ENCODE data around the gene ITPRIPL1.
A peak's percentile ranks its signal among the peaks of the same experiment; 100 is the strongest.

Gene ITPRIPL1

DNA sequence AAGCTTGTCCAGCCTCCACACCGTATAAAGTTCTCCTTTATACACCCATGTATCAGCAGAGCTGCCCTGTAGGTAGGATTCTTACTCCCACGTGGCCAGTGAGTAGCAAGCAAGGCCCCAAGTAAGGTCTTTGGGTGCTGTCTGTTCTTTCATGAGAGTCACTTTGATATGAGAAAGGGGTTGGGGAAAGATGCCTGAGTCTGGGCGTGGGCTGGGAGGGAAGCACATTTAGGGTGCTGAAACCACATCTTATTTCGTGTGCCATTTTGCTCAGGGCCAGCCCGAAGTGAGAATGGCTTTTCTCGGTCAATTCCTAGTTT, 436 bp upstream of the ITPRIPL1 start:
- peak; percentile 10 to 26 for DNase-seq

DNA sequence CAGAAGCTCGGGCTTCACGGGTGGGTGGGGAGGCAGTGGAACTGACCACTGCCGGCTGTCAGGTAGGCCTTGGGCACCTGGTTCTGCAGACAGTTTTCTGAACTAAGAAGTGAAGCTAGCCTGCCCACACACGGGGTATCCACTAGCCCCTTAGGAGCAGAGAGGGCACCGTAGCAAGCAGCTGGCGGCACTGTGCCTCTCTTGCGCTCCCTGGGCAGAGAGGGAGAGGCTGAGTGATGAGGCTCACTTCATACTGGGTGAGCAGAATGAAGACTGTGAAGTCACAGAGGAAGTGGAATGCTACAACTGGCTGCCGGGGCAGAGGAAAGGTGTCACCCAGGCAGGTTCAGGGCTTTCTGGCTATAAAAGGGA, 753 bp downstream of the ITPRIPL1 start:
- peak; percentile 40 to 44 for DNase-seq

DNA sequence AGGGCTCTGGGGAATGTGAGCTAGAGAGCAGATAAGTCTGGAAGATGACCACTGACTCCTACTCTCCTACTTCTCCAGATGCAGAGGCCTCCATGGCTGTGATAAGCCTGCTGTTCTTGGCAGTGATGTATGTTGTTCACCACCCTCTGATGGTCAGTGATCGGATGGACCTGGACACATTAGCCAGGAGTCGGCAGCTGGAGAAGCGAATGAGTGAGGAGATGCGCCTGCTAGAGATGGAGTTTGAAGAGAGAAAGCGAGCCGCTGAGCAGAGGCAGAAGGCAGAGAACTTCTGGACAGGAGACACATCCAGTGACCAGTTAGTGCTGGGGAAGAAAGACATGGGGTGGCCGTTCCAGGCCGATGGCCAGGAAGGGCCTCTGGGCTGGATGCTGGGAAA, 1.4 kb downstream of the ITPRIPL1 start:
- no peak for DNase-seq

DNA sequence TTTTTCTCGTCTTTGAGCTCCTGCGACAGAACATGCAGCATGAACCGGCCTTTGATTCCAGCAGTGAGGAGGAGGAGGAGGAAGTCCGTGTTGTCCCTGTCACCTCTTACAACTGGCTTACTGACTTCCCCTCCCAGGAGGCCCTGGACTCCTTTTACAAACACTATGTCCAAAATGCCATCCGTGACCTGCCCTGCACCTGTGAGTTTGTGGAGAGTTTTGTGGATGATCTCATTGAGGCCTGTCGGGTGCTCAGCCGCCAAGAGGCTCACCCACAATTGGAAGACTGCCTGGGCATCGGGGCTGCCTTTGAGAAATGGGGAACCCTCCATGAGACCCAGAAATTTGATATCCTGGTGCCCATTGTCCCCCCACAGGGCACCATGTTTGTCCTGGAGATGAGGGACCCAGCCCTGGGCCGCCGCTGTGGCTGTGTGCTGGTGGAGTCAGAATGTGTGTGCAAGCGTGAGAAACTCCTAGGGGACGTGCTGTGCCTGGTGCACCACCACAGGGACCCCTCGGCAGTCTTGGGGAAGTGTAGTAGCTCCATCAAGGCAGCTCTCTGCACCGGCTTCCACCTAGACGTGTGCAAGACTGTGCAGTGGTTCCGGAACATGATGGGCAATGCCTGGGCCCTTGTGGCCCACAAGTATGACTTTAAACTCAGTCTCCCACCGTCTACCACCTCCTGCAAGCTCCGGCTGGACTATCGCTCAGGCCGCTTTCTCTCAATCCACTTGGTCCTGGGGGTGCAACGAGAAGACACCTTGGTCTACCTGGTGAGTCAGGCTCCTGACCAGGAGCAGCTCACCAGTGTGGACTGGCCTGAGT, 2.1 kb downstream of the ITPRIPL1 start:
- no peak for DNase-seq

DNA sequence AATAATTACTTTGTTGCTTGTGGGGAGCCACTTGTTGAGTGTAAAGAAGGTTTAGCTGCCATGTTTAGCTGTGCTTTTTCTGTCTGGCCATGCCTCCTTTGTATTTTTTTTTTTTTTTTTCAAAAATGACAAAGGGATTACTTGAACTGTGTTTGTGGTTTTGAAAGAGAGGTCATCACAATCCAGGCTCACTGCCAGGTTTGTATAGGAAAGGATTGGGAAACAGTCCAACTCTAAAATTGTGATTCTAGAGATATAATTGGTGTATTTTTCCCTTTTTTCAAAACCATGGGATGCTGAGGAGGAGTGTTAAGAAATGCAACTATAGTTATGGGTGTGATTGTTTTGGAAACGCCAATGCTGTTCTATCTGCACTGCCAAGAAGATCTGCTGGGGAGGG, 4.3 kb downstream of the ITPRIPL1 start:
- DNase-seq, result no peak

DNA sequence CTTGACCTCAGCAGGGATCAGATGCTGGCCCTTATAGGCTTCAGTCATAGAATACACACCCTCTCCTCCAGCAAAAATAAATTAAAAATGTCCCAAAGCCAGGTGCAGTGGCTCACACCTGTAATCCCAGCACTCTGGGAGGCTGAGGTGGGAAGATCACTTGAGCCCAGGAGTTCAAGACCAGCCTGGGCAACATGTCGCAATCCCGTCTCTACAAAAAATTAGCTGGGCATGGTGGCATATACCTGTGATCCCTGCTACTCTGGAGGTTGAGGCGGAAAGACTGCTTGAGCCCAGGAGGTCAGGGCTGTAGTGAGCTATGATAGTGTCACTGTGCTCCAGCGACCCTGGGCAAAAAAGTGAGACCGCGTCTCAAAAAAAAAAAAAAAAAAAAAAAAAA, 4.8 kb downstream of the ITPRIPL1 start:
- DNase-seq, result no peak

DNA sequence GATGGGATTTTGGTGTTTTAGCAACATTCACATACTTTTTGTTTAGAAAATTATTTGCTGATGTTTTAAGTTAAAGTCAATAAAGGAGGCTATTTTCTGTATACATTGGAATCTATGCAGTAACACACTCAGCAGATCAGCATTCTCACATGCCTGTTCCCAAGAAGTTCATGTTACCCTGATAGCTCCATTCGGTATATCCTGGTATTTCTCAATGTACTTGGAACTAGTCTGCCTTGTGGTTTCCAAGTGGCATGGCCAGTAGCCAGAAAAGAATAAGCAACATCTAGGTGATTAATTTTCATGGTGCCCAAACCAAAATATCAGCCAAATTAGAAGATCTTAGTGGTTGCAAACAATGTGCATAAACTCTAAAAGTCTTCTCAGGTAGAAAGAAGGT, 5.3 kb downstream of the ITPRIPL1 start:
- no peak for DNase-seq

DNA sequence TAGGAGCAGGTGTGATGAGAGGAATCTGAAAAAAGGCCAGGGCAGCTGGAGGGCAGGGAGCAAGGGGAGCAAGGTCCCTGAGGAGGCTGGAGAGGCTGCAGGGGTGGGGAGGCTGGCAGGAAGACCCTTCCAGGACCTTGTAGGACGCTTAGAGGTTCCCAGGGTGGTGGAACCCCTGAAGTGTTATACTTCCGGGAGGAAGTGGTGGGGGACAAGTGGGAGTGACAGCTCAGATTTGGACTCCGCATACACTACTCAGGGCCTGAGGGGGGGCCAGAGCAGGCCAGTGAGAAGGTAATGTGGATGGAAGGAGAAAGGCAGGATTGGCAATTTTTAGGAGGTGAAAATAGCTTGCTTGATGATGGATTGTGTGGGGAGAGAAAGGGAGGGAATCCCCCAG, 8.6 kb downstream of the ITPRIPL1 start:
- DNase-seq, result no peak

DNA sequence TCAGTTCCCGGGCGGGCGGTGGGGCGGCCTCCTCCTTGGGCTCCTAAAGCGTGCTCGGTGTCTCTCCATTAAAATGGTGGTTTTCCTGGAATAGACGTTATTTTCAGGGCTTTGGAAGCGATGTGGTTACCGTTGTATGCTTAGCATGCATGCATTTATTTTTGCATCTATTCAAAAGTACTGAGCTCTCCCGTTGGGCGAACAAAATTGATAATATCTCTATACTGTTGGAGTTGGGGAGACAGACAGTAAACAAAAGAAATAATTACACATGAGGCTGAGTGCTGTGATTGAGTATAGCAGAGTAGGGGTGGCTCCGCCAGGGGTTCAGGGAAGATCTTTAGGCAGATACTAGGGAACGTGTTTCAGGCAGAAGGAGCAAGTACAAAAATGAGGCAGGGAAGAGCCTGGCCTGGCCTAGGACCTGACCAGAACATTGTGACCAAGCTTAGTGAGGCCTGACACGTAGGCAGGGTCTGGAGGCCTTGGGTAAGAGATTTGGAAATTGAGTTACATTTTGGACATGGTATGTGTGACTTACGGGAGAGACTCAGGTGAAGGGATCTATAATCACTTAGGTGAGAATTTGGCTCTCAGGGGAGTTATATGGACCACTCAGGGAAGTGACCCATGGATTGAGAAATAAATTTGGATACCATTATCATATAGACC, 11.1 kb downstream of the ITPRIPL1 start:
- DNase-seq, result no peak

DNA sequence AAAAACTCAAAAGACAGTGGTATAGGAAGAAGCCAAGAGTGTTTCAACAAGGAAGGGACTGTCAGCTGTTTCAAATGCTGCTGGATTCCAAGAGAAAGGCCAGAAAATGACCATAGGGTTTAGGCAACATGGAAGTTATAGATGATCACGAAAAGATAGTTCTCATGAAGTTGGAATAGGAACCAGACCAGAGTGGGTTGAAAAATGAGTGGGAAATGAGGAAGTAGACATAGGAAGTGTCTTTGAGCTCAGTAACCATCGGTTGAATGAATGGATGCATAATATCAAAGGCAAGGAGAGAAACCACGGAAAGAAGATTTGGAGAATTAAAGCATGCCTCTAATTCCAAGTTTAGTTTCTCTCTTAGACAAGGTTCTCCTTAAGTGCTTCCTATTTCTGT, 11.8 kb downstream of the ITPRIPL1 start:
- no peak for DNase-seq

DNA sequence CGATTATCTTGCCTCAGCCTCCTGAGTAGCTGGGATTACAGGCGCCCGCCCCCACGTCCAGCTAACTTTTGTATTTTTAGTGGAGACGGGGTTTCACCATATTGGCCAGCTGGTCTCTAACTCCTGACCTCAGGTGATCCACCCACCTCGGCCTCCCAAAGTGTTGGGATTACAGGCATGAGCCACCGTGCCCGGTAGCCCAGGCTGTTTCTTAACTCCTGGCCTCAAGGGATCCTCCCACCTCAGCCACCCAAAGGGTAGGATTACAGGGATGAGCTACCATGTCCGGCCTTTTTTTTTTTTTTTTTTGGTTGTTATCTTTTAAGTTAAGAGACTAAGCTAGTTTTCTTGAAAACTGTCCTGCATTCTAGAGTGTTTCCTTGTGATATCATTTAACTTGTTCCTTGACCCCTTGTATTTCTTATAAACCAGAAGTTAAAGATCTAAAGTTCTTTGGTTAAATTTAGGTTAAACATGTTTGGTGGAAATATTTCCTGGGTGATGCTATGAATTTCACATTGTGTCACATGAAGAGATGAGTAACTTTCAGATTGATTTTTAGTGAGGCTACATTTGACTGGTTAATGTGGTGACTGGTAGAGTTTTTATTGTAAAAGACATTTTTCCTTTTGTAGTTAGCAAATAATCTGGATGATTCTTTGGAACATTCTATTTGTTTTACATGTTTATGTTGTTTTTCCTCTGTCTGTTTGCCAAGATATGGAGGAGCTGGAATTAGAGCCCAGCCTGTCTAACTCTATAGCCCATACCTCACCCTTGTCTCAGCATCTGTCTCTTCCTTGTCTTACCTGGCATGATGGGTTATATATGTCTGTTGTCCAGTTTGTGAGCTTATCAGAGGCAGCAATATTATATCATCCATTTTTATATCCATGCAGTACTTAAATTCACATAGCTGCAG, 15.6 kb downstream of the ITPRIPL1 start:
- DNase-seq, result no peak

DNA sequence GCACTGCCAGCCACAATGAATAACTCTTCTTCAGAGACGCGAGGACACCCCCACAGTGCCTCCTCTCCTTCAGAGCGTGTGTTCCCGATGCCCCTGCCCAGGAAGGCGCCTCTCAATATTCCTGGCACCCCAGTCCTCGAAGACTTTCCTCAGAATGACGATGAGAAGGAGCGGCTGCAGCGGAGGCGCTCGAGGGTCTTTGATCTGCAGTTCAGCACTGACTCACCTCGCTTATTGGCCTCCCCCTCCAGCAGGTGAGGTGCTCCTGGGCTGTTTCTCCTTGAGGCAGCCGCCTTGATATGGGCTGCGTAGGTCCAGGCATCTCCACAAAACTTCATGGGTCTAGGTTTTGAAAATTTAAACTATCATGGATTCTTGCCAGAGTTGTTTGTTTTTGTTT, 16.5 kb downstream of the ITPRIPL1 start:
- DNase-seq, result no peak

DNA sequence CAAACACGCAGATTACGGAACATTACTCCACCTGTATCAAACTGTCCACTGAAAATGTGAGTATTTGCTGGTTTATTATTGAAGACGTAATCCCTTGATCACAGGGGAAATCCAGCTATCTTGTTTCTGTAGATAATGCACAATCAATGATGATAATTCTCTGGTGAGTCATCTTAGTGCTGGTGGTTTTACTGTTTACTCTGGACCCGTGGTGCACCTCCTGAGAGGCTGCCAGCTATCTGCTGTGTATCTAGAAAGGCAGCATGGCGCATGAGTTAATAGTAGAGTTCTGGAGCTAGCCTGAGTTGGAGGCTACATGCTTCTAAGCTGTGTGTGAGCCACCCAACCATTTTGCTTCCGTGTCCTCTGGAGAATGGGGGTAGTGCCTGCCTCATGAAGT, 17.0 kb downstream of the ITPRIPL1 start:
- peak; percentile 24 to 38 for DNase-seq

DNA sequence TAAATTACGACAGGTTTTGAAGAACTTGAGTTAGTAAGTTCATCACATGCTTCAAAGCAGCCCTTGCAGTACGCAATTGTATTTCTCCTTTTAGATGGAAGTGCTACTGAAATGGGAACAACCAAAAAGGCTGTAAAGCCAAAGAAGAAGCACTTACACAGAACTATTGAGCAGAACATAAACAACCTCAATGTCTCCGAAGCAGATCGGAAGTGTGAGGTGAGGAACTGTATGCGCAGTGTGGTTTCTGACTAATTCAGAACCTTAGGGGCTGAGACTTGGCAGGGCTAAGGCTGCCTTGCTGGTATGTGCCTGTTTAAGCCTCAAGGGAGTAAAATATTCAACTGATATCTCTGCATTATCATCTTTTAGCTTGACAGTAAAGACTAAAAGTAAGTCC, 18.9 kb downstream of the ITPRIPL1 start:
- DNase-seq, result peak; percentile 26 to 40

DNA sequence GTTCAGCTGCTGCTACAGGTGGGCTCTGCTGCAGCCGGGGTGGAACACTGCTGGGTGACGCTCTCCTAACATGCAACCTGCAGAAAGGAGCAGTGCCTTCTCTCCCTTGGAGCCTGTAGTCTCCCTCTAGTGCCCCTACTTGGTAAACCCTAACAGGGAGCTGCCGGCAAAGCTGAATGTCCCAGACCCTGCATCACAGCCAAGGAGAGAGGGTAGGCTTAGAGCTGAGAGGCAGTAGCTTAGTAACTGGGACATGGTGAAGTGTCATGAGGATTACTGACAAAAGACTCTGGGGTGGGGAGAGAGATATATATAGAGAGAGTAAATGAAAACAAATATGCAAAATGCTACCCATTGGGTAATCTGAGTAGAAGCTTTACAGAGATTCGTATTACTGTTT, 20.3 kb downstream of the ITPRIPL1 start:
- no peak for DNase-seq

DNA sequence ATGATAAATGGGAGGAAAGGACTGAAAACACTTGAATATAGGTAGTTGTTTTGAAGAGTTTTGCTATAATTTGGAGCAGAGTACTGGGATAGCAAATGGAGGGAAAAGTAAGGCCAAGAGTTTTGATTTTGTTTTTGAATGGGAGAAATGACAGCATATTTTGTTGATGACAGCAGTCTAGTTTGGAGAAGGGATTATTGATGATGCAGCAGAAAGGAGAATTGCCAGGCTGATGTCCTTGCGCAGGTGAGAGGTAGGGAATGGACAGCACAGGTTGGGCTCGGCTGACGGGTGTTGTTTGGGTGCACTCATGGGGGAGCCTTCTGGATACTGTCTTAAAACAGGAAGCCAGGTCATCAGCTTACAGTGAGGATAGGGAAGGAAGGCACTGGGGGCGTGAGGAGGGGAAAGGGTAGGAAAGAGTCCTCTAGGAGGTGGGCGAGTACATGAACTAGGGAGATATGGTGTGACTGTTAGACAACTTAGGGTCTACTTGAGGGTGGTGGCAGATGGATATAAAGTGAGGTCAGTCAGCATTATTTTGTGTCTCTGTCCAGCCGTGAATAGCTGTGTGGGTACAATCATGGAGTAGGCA, 20.8 kb downstream of the ITPRIPL1 start:
- no peak for DNase-seq

DNA sequence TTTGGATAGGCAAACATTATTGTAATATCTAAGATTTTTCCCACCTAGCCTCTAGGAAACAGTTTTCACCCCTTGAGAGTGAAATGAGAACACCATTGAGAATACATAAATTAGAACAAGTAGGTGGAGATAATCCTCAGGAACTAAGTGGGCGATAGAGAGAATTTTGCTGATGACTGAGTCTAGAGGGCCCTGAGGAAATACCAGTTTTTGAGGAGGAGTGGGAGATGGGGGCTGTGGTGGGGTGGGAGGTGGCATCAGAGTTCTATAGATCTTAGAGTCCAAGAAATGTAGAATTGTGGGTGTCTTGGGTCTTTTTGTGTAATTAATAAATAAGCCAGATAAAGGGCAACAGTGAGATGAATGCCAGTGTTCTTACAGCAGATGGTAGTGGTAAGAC, 22.3 kb downstream of the ITPRIPL1 start:
- no peak for DNase-seq

DNA sequence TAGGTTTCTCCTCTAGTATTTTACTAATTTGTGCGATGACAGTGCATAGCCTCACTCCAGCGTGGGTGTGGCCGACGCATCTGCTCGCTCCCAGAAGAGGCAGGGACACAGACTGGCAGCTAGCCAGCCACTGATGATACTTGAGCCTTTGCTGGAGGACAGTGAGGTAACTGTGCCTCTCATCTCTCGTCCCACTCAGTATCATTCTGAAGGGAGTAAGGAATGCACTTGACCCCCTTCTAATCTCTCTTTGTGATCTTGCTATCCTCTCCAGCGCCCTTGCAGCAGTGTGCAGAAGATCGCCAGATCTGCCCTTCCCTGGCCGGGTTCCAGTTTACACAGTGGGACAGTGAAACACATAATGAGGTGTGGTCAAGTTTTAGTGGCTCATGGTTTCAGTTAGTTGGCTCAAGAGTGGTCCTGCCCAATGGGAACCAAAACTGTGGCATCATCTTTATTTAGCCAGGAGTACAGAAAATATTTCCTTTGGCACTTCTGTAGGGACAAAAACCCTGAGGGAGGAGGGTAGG, 28.0 kb downstream of the ITPRIPL1 start:
- no peak for DNase-seq

DNA sequence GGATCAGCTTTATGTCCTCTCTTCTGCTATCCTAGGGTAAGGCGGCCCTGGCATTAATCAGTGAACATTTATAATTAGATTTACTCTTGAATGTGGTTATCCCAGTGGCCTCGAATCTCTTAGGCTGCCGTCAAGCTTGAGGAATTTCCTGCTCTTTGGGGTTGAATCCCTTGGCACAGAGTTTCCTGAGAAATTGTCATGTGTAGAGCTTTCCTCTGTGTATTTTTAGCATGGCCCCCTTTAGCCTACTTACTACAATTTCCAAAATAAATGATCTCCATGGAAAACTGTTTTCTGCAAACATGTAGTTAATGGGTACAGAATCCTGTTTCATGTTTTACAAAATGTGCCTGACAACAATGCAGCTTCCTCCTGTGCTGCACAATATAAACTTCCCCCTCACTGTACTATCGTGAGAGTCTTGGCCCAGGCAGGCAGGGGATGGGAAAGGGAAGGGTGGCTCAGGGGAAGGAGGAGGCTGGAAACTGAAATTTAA, 28.5 kb downstream of the ITPRIPL1 start:
- no peak for DNase-seq

DNA sequence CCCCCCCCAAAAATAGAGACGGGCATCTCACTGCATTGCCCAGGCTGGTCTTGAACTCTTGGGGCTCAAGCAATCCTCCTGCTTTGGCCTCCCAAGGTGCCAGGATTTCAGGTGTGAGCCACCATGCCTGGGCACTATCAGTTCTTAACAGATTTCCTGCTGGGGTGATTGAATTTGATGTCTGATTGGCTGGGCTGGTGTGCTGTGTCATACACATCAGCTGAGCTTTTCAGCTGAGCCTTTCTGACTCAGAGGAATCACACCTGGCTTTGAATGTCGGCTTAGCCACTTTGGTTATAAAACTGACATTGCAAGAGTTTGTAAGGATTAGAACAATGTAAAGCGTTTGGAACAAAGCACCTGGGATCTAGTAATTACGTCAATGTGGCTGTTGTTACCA, 29.4 kb downstream of the ITPRIPL1 start:
- DNase-seq, result no peak

DNA sequence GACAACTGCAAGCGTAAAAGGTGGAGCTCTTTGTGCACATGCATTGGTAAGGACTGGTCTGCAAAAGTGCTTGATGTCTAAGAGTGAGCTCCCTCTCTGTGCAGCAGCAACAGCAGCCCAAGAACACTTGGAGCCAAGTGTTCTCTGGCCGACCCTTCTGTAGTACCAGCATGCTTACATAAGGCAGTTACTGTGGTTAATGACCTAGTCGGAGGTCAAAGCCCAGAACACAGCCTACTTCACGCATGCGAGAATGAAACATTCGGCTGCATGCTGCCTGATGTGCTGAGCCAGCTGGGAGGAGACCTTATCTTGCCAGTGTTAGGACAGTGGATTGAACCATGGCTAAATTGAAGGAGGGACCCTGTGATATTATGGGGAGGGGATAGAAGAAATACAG, 31.8 kb downstream of the ITPRIPL1 start:
- DNase-seq, result no peak

DNA sequence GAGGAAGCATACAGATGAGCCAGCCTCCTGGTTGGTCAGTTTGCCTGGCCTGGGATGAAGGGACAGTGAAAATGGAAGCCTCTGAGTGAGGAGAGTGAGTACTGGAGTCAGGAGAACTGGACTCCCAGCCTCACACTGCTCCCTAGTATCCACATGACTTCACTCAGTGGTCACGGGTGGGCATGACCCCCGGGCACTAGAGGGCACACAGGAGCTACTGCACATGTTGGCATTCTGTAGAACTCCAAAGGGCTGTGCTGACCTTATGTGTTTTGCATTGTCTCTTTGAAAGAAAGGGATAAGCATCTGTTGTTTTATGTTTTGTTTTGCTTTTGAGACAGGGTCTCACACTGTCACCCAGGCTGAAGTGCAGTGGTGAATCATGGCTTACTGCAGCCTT, 34.2 kb downstream of the ITPRIPL1 start:
- DNase-seq, result peak; percentile 38 to 46

DNA sequence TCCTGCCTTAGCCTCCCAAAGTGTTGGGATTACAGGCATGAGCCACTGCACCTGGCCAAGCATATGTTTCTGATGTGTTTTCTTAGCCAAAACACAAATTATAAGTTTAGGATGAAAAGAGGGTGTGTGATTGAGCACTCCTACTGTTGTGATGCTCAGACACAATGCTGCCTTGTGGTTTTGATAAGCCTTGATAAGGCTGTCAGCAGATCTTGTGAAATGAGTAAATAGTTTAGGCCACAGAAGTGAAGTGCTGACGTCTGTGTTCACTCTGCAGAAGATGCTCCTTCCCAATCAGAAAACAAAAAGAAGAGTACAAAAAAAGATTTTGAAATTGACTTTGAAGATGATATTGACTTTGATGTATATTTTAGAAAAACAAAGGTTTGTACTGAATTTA, 34.7 kb downstream of the ITPRIPL1 start:
- no peak for DNase-seq

All from activated CD4-positive, alpha-beta T cell treated with anti-CD3 and anti-CD28 coated beads, Interleukin-2, amount 50 U/mL, for 4 hours (primary cell).